Left cardiac atrium (tissue), 4 donors: ENCODE results near the gene COMMD9. TPM values are rescaled to one million over a fixed set of nuclear protein-coding genes. Genes with fewer than 3 reads are reported as not detected.

Experiments used
- ATAC-seq, 2 donors: fragments of 200-7000 bp; cut with Tn5 transposase; one replicate each; pipeline ENCODE4 v1.9.1; 2020; ENCODE audit warnings: mild to moderate bottlenecking in 2 of 2, moderate library complexity in 2 of 2
- DNase-seq: peaks from one replicate; pipeline ENCODE4 v3.0.0-alpha.2; 2020
- intact Hi-C, 2 donors: fragments of 100-400 bp; cut with DNase I; formaldehyde crosslinking; loops; one replicate each; pipeline versions ENCODE4 v1.14.1 to v1.15.1; 2022 to 2023
- total RNA-seq, 2 donors: library from RNA; stranded (reverse); fragmentation: NEBNext Ultra II Directional; extraction: Animal tissue kit (Norgen Biotek cat#: 25700); gene quantifications; one replicate each; pipeline ENCODE4 v1.2.1, GENCODE V29; 2021
- donor health status: DM: no; HTN: yes; CAD: no.
- donor health status: DM: no; HTN: yes; CAD: no; lungs with severe emphysema.
- donor health status: DM: yes; HTN: yes; CAD: no.
- donor health status: Dilated cardiomyopathy.

COMMD9 gene
- total RNA-seq, 2 donors from 2014 or later, result 38.4 to 48.8 TPM

GRCh38 chr11:36305047-36305446 is 15.8 kb upstream of the COMMD9 start:
- intact Hi-C loops, result loop anchor here in 1 of 2 donors (10.0 kb wide), 1 partner anchor 60 kb away; no protein-coding TSS in a partner anchor
- ATAC-seq, result no peak

DNA sequence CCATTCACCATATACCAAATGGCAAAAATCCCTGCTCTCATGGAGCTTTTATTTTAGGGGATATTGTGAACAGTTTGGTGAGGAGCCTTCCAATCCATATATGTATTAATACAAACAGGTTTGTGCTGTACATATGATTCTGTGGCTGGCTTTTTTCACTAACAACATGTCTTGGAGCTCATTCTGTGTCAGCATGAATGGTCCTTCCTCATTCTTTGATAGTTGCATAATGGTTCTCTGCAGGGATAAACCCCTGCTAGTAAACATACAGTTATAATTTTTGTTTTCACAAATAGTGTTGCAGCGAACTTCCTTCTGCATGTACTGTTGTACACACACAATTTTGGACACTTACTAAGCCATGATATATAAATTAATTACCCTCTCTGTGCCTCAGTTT is 15.1 kb upstream of the COMMD9 start:
- ATAC-seq (no peak), DNase-seq (no peak)
- intact Hi-C loops, result loop anchor here in 1 of 2 donors (10.0 kb wide), 1 partner anchor 60 kb away; no protein-coding TSS in a partner anchor

More at GRCh38 chr11:36305047-36305446, 15.8 kb upstream of the COMMD9 start:
- no peak for DNase-seq

- peak; percentile 64 for DNase-seq
- intact Hi-C loops, result loop anchor here in 1 of 2 donors (10.0 kb wide), 1 partner anchor 64 kb away; no protein-coding TSS in a partner anchor
Observed at GRCh38 chr11:36300650-36301049, 11.4 kb upstream of the COMMD9 start.

GRCh38 chr11:36296884-36297543 is 7.8 kb upstream of the COMMD9 start:
- no peak for DNase-seq

More at GRCh38 chr11:36300650-36301049, 11.4 kb upstream of the COMMD9 start:
- ATAC-seq, result peak; percentile 91 to 93

DNA sequence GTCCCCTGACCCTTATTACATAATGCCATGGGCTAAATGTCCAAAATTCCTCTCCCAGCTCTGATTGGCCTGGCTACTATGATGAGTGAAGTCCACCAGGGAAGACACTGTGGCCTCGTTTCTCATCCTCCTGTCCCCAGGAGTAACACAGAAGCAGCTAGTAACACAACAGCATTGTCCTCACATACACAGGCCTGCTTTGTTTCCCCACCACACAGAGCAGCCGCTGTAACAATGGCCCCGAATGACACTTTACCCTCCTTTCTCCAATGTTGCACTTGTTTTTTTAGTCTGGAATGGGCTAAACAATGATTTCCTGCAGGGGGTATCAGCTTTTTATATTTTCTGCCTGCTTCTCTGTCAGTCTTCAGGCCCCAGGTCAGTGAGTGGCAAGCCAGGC is 6.7 kb upstream of the COMMD9 start, which contains the start of gene PRR5L:
Gene PRR5L, plus strand, starts transcription at position 363 of the 400 bp plus-strand sequence. CDS start 104,834 bp downstream, outside the sequence.
- DNase-seq, result no peak
- intact Hi-C loops, result no loop called here
- no peak for ATAC-seq

More at GRCh38 chr11:36296884-36297543, 7.8 kb upstream of the COMMD9 start:
- intact Hi-C loops, result no loop called here
- peak in 1 of 2 donors; percentile 28 for ATAC-seq

DNA sequence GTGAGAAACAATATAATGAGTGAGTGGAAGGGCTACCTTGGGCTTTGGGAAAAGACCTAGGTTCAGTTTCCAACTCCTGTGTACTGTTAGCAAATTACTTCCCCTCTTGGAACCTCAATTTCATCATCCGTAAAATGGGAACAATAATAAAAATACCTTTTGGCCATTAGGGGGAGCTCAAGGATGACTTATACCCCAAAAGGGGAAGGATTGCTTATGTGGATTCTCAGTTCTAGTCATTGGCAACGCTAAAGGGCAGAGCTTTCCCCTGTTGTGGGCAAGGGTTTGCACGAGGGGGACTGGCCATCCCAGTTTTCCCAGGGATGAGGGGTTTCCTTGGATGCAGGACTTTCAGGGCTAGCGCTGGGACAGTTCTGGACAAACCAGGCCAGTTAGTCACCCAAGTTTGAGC is 3.1 kb upstream of the COMMD9 start:
- intact Hi-C loops, result loop anchor here (5.0 kb wide), 1 partner anchor 185 kb away; no protein-coding TSS in a partner anchor
- peak in 1 of 2 donors; percentile 11 for ATAC-seq

GRCh38 chr11:36288442-36289225 is 590 bp downstream of the COMMD9 start:
- ATAC-seq (peak in 1 of 2 donors; percentile 23), DNase-seq (no peak)
- intact Hi-C loops, result no loop called here

More for the DNA sequence above, 3.1 kb upstream of the COMMD9 start:
- DNase-seq, result no peak

GRCh38 chr11:36282926-36283325 is 6.3 kb downstream of the COMMD9 start:
- ATAC-seq (no peak), DNase-seq (no peak)
- intact Hi-C loops, result no loop called here

GRCh38 chr11:36281850-36282249 is 7.4 kb downstream of the COMMD9 start:
- no peak for DNase-seq
- intact Hi-C loops, result no loop called here
- no peak for ATAC-seq

DNA sequence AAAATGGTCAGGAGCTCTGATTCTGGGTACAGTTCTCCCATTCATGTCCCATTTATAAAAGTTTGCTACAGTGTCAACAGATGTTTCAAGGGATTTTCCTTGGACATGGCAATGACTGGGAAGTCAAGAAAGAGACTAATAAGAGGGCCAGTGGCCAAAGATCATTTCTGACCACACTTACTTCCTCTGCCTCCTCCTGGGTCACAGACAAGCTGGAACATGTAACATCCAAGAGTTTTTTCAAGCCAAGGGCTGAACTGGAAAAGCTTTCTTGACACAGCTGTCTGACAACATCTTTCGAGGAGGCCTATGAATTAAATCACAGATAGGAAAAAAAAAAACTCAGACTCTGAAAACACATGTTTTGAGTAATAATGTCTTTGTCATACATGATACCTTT is 8.7 kb downstream of the COMMD9 start:
- intact Hi-C loops, result no loop called here
- peak in 1 of 2 donors; percentile 46 for ATAC-seq
- no peak for DNase-seq

GRCh38 chr11:36278531-36279282 is 10.5 kb downstream of the COMMD9 start:
- ATAC-seq (no peak), DNase-seq (no peak)
- intact Hi-C loops, result no loop called here

- intact Hi-C loops, result no loop called here
- DNase-seq, result no peak
- no peak for ATAC-seq
Observed at GRCh38 chr11:36274414-36274813, 14.8 kb downstream of the COMMD9 start.

- intact Hi-C loops, result no loop called here
- DNase-seq (no peak), ATAC-seq (no peak)
Observed at GRCh38 chr11:36273110-36273509, 16.1 kb downstream of the COMMD9 start.

DNA sequence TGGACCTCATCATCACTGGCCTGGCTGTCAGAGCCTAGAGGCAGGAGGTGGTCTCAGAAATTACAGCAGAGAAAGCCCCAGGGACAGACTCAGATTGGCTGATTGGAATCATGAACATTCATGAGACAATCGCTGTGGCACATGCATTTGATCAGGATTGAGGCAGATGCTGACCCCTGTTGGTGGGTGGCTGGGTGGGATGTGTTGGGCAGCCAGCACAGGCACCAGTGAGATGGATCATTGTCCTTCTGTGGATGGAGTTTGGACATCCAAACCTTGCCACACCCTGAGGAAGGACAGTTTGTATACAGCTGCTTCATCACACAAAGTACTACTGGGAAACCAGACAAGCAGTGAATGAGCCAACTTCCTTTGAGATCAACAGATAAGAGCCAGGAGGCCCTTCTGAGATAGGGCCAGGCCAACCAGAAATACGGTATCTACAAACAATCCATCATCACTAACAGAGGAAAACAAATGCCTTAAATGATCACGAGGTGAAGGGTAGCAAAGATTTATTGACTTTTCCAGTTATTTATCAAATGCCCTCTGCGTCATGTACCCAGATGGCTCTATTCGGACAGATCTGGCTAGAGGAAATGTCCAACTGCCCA is 17.3 kb downstream of the COMMD9 start:
- DNase-seq (no peak), ATAC-seq (no peak)
- intact Hi-C loops, result no loop called here

- ATAC-seq (no peak), DNase-seq (no peak)
- intact Hi-C loops, result no loop called here
Observed at GRCh38 chr11:36270701-36271100, 18.5 kb downstream of the COMMD9 start.

DNA sequence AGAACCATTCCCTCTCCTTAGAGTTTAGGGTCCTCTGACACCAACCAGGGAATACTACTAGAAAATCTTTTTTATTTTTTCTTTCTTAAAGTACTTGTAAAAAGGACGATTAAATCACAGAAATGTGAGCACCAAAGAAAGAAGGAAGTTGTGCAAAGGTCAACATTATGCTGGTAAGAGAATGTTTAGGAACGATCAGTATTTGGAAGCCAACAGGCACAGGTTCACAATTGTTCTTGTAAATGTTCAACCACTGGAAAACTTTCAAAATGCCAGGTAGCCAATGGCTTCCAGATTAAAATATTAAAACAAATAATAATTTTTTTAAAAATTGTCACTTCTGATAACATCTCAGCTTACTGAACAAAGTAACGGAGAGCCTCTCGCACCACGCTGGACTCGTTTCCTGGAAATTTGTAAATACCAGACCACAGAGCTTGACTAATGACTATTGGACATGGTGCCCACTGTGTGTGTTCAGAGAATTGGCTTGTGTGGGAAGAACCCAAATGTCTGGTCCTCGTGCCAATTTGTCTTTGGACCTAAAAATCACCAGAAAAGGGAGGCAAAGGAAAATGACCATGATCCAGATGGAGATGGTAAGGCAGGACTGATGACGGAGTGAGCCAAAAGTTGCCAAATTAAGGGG is 20.8 kb downstream of the COMMD9 start:
- intact Hi-C loops, result loop anchor here in 1 of 2 donors (5.0 kb wide), 1 partner anchor 446 kb away; no protein-coding TSS in a partner anchor
- no peak for ATAC-seq
- no peak for DNase-seq

GRCh38 chr11:36266767-36267166 is 22.5 kb downstream of the COMMD9 start:
- ATAC-seq, result no peak
- intact Hi-C loops, result loop anchor here in 1 of 2 donors (2.0 to 5.0 kb wide), 3 partner anchors 444 to 780 kb away; no protein-coding TSS in a partner anchor
- DNase-seq, result no peak
